Hepatocyte (in vitro differentiated cells): ENCODE results near the gene GMEB2. TPM values are rescaled to one million over a fixed set of nuclear protein-coding genes. Genes with fewer than 3 reads are reported as not detected.

ENCODE experiments used
- DNase-seq: peaks from one replicate; pipeline ENCODE4 v3.0.0-alpha.2; 2016; ENCODE audit warnings: low spot score
- H2AFZ ChIP-seq: fragments of 200-600 bp; sonication (generic); 2 replicates; pipeline ENCODE4 v1.6.0; 2016; ENCODE audit warnings: antibody characterized with exemption, mild to moderate bottlenecking
- H3K27ac ChIP-seq: fragments of 200-600 bp; sonication (generic); 2 replicates; pipeline ENCODE4 v1.5.1; 2016; ENCODE audit warnings: mild to moderate bottlenecking
- H3K27me3 ChIP-seq: fragments of 200-600 bp; sonication (generic); 2 replicates; pipeline ENCODE4 v1.6.1; 2016
- H3K36me3 ChIP-seq: fragments of 200-600 bp; sonication (generic); replicated peaks from 2 replicates; pipeline ENCODE4 v1.5.1; 2016; ENCODE audit warnings: low read depth; ENCODE audit not compliant: insufficient read depth
- H3K4me1 ChIP-seq: fragments of 200-600 bp; sonication (generic); 2 replicates; pipeline ENCODE4 v1.5.1; 2016; ENCODE audit warnings: mild to moderate bottlenecking, moderate library complexity; ENCODE audit not compliant: insufficient read depth
- H3K4me2 ChIP-seq: fragments of 200-600 bp; sonication (generic); 2 replicates; pipeline ENCODE4 v1.6.0; 2016
- H3K4me3 ChIP-seq: fragments of 200-600 bp; sonication (generic); 2 replicates; pipeline ENCODE4 v1.5.1; 2016; ENCODE audit warnings: mild to moderate bottlenecking
- H3K79me2 ChIP-seq: fragments of 200-600 bp; sonication (generic); 2 replicates; pipeline ENCODE4 v1.6.0; 2017; ENCODE audit warnings: mild to moderate bottlenecking
- H3K9me2 ChIP-seq: fragments of 200-600 bp; sonication (generic); replicated peaks from 2 replicates; pipeline ENCODE4 v1.6.0; 2017; ENCODE audit warnings: mild to moderate bottlenecking; ENCODE audit not compliant: insufficient read depth
- H3K9me3 ChIP-seq: fragments of 200-600 bp; sonication (generic); 2 replicates; pipeline ENCODE4 v1.5.1; 2016; ENCODE audit warnings: low read depth, mild to moderate bottlenecking
- H4K20me1 ChIP-seq: fragments of 200-600 bp; sonication (generic); 2 replicates; pipeline ENCODE4 v1.6.0; 2016; ENCODE audit warnings: mild to moderate bottlenecking; ENCODE audit not compliant: insufficient read depth, poor library complexity, severe bottlenecking
- EZH2 ChIP-seq: fragments of 200-600 bp; sonication (generic); IDR thresholded peaks from 2 replicates; pipeline ENCODE4 v1.6.1; 2016; ENCODE audit warnings: antibody characterized with exemption, mild to moderate bottlenecking, borderline replicate concordance
- EZH2phosphoT487 ChIP-seq: fragments of 200-600 bp; sonication (generic); IDR thresholded peaks from one replicate; pipeline ENCODE4 v1.6.1; 2018; ENCODE audit warnings: antibody characterized with exemption, mild to moderate bottlenecking, low read depth, moderate library complexity; ENCODE audit not compliant: unreplicated experiment, severe bottlenecking
- WGBS: methylation state at CpG from one replicate; pipeline ENCODE4 v1.1.6; 2016; ENCODE audit warnings: low lambda C conversion rate; ENCODE audit errors: missing lambda C conversion rate; 5-methylcytosine and 5-hydroxymethylcytosine counted together
- polyA plus RNA-seq: library from polyadenylated mRNA; unstranded; fragments of >200 nt; fragmentation: Nextera tagmentation; extraction: Ambion mirVana; gene quantifications from 2 replicates; pipeline ENCODE4 v1.2.1, GENCODE V29; 2016
- total RNA-seq: library from RNA; depleted of rRNA; stranded (reverse); fragments of >200 nt; gene quantifications from 2 replicates; pipeline ENCODE4 v1.2.3, GENCODE V29; 2014
- TF ChIP-seq, protein P1 (sequence below): fragments of 200-600 bp; sonication (generic); IDR thresholded peaks from 2 replicates; pipeline ENCODE4 v1.5.1; 2016; ENCODE audit warnings: antibody characterized with exemption, mild to moderate bottlenecking; ENCODE audit not compliant: poor library complexity

The GMEB2 gene
- total and polyA plus RNA-seq, 2 experiments from 2014 or later: 8.7 to 10.7 TPM

DNA sequence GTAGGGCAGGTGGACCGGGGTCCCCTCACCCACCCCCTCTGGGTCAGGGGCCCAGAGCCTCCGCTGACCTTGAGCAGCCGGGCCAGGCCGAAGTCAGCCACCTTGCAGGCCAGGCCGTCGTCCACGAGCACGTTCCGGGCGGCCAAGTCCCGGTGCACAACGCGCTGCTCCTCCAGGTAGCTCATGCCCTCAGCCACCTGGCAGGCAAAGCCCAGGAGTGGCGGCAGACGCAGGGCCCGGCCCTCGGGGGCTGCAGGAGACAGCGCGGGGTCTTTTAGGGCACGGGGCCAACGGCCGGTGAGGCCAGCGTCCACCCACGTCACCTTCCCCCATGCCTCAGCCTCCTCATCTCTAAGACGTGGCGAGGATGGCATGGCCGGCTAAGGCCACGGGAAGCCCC is 85.5 kb downstream of the GMEB2 start:
- DNase-seq: no peak
- H3K36me3 ChIP-seq: no peaks in the 10 kb centered on the region
- H3K9me2 ChIP-seq: no peaks in the 10 kb centered on the region
- peaks cover 3% of the 10 kb centered on the region for H3K4me1 ChIP-seq
- H4K20me1 ChIP-seq: no peaks in the 10 kb centered on the region
- H3K27ac ChIP-seq: no peak overlapping the region
- H3K9me3 ChIP-seq: no peaks in the 10 kb centered on the region
- H3K27me3 ChIP-seq: no peaks in the 10 kb centered on the region
- H3K79me2 ChIP-seq: no peaks in the 10 kb centered on the region
- 96% methylated on average over 28 of the region's 28 CpGs for WGBS
- no peak overlapping the region for H3K4me3 ChIP-seq
- TF ChIP-seq EZH2phosphoT487 (no peak), EZH2 (no peak)
- TF ChIP-seq, protein P1, sequence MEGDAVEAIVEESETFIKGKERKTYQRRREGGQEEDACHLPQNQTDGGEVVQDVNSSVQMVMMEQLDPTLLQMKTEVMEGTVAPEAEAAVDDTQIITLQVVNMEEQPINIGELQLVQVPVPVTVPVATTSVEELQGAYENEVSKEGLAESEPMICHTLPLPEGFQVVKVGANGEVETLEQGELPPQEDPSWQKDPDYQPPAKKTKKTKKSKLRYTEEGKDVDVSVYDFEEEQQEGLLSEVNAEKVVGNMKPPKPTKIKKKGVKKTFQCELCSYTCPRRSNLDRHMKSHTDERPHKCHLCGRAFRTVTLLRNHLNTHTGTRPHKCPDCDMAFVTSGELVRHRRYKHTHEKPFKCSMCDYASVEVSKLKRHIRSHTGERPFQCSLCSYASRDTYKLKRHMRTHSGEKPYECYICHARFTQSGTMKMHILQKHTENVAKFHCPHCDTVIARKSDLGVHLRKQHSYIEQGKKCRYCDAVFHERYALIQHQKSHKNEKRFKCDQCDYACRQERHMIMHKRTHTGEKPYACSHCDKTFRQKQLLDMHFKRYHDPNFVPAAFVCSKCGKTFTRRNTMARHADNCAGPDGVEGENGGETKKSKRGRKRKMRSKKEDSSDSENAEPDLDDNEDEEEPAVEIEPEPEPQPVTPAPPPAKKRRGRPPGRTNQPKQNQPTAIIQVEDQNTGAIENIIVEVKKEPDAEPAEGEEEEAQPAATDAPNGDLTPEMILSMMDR: no peak
- H2AFZ ChIP-seq: no peak overlapping the region
- H3K4me2 ChIP-seq: no peak overlapping the region

DNA sequence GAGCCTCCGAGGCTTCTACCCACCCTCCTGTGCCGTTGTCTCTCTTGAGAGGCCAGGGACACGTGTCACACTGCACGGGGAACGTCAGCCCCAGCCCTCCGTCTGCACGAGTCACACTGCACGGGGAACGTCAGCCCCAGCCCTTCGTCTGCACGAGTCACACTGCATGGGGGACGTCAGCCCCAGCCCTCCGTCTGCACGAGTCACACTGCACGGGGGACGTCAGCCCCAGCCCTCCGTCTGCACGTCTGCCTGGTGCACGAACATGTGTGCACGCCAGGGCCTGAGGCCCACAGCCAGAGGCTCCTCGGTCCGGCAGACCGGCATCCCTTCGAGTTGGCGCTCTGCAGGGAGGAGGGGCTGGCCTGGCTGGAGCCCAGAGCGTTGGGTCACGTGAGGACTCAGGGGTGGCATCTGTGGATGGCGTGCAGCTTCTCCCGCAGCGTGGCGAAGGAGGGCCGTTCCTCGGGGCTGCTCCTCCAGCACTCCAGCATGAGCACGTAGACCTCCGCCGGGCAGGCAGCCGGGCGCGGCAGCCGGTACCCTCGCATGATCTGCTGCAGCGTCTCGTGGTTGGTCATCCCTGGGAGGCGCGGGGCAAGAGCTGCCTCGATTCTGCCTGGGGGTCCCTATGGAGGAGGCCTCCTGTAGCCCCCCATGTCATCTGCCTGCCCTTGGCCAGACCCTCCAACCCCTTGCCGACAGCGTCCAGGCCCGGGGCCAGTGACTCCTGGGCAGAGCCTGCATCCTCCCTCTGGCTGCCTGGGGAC is 86.3 kb downstream of the GMEB2 start:
- Histone ChIP-seq H3K4me2 (no peak overlapping the region), H3K4me3 (no peak overlapping the region), H3K27me3 (no peaks in the 10 kb centered on the region), H4K20me1 (no peaks in the 10 kb centered on the region), H3K9me2 (no peaks in the 10 kb centered on the region), H3K36me3 (no peaks in the 10 kb centered on the region), H3K79me2 (no peaks in the 10 kb centered on the region), H3K9me3 (no peaks in the 10 kb centered on the region), H2AFZ (no peak overlapping the region), H3K27ac (no peak overlapping the region), H3K4me1 (peaks cover 3% of the 10 kb centered on the region)
- TF ChIP-seq EZH2phosphoT487: no peak
- no peak for TF ChIP-seq EZH2
- TF ChIP-seq, protein P1: no peak
- 89% methylated on average over 49 of the region's 49 CpGs for WGBS
- DNase-seq: no peak

DNA sequence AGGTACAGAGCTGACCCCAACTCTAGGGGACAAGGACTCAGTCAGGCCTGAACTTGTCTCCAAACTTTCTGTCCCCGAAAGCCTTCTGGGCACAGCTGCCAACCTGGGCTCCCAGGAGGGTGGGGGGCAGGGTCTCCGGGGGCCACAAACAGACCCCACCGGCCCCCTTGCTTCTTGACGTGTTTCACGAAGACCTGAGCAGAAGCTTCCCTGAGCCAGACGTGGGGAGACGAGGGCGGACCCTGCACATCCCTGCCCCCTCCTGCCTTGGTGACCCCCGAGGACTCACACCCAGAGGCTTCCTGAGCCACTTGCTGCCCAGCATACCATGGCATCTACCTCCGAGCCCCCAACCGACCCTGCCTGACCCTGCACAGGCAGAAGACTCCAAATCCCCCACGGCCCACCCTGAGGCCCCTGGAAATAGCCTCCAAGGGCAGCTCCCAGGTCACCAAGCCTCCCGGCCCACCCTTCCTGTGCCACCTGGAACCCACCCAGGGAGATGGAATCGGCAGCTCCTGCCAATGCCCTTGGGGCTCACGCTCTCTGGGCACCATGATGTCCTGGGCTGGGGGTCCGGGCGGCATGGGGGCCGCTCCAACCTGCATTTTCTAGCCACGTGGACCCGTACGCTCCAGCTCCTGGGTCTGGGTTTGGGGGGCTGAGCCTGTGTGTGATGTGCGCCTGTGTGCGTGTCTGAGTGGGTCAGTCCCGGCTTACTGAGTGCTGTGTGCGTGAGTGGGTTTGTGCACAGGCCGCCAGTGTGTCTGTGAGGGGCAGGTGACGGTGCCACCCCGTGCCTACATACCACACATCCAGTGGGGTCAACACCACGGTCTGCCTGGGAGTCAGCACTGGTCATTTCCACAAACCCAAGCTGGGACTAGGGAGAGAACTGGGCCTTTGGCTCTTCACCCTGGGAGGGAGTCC is 87.2 kb downstream of the GMEB2 start:
- no peaks in the 10 kb centered on the region for H3K9me3 ChIP-seq
- H2AFZ ChIP-seq: no peak overlapping the region
- WGBS: 93% methylated on average over 25 of the region's 29 CpGs
- peaks cover 3% of the 10 kb centered on the region for H3K4me1 ChIP-seq
- TF ChIP-seq, protein P1: no peak
- TF ChIP-seq EZH2: no peak
- no peak for TF ChIP-seq EZH2phosphoT487
- H3K79me2 ChIP-seq: no peaks in the 10 kb centered on the region
- no peak overlapping the region for H3K27ac ChIP-seq
- H3K4me3 ChIP-seq: no peak overlapping the region
- DNase-seq: no peak
- H3K9me2 ChIP-seq: no peaks in the 10 kb centered on the region
- H3K36me3 ChIP-seq: no peaks in the 10 kb centered on the region
- no peaks in the 10 kb centered on the region for H3K27me3 ChIP-seq
- no peaks in the 10 kb centered on the region for H4K20me1 ChIP-seq
- H3K4me2 ChIP-seq: no peak overlapping the region
